Measurements from ENCODE around the gene FBXL17. TPM values are rescaled to one million over a fixed set of nuclear protein-coding genes. Genes with fewer than 3 reads are reported as not detected.
A peak's percentile ranks its signal among the peaks of the same experiment; 100 is the strongest.

Gene FBXL17
- total RNA-seq, 1 donor from 2014 or later = 21.6 TPM

DNA sequence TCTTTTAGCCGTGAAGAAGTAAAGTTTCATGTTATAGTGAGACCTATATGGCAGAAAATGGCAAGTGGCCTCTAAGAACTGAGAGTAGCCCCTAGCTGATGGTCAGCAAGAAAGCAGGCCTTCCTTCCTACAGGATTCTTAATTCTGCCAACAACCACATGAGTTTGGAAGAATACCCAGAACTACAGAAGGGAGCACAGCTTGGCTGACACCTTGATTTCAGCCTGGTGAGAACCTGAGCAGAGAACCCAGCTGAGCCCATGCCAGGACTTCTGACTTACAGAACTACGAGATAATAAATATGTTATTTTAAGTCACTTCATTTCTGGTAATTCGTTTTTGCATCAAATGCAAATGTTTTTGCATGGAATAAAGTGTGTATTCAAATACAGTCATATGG lies 5.9 kb upstream of the FBXL17 start:
- H3K9me3 Mint-ChIP-seq = no peaks in the 10 kb centered on the region
- no peak overlapping the region for H3K4me3 Mint-ChIP-seq
- DNase-seq (ENCODE audit: low spot score in 2 of 2, unreplicated experiment in 2 of 2) = no peak
- no peak for TF ChIP-seq CTCF (IDR thresholded peaks at IDR 0.05; ENCODE audit: unreplicated experiment)
- no peak overlapping the region for H3K27ac Mint-ChIP-seq
- peaks cover 3% of the 10 kb centered on the region for H3K27me3 Mint-ChIP-seq (ENCODE audit: low read depth)
- H3K36me3 Mint-ChIP-seq = no peaks in the 10 kb centered on the region
- H3K4me1 Mint-ChIP-seq = peaks cover 7% of the 10 kb centered on the region

- no peak for DNase-seq (ENCODE audit: low spot score in 2 of 2, unreplicated experiment in 2 of 2)
- Mint-ChIP-seq H3K27ac (no peak overlapping the region), H3K4me1 (peaks cover 8% of the 10 kb centered on the region), H3K36me3 (no peaks in the 10 kb centered on the region), H3K9me3 (no peaks in the 10 kb centered on the region), H3K27me3 (ENCODE audit: low read depth) (no peaks in the 10 kb centered on the region), H3K4me3 (no peak overlapping the region)
- TF ChIP-seq CTCF (IDR thresholded peaks at IDR 0.05; ENCODE audit: unreplicated experiment) = no peak
Measured at GRCh38 chr5:108386345-108387061, 4.6 kb upstream of the FBXL17 start.

GRCh38 chr5:108384741-108385140 lies 2.8 kb upstream of the FBXL17 start:
- TF ChIP-seq CTCF (IDR thresholded peaks at IDR 0.05; ENCODE audit: unreplicated experiment) = no peak
- H3K27ac Mint-ChIP-seq = no peak overlapping the region

DNA sequence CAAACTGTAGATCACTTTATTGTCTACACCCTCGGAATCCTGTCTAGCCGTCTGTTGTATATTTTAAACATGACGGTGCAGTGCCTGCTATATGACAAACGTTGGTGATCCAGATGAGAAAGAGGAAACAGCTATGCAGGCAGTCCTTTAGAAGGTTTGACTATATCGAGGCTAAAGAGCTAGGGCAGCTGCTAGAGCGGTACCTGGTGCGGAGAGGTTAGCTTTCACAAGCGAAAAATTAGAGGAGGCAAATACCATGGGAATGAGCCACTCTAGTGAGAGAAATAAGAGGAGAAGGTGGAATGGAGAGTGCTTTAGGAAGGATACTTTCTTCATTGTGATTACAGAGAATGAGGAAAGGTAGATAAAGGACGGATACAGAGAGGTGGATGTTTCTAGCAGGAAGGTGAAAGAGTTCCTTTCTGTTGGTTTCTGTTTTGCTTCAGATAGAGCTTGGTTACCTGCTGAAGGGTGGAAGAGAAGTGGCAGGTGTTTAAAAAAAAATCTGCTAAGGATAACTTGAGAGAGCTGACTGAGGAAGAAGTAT lies 959 bp upstream of the FBXL17 start:
- no peaks in the 10 kb centered on the region for H3K9me3 Mint-ChIP-seq
- TF ChIP-seq CTCF (IDR thresholded peaks at IDR 0.05; ENCODE audit: unreplicated experiment) = no peak
- H3K36me3 Mint-ChIP-seq = no peaks in the 10 kb centered on the region
- peak overlapping the region; percentile 71 for H3K27ac Mint-ChIP-seq
- no peak for DNase-seq (ENCODE audit: low spot score in 2 of 2, unreplicated experiment in 2 of 2)
- H3K4me3 Mint-ChIP-seq = peak overlapping the region; percentile 88
- no peaks in the 10 kb centered on the region for H3K27me3 Mint-ChIP-seq (ENCODE audit: low read depth)
- peaks cover 25% of the 10 kb centered on the region for H3K4me1 Mint-ChIP-seq

More at GRCh38 chr5:108384741-108385140, 2.8 kb upstream of the FBXL17 start:
- Mint-ChIP-seq H3K36me3 (no peaks in the 10 kb centered on the region), H3K27me3 (ENCODE audit: low read depth) (no peaks in the 10 kb centered on the region), H3K9me3 (no peaks in the 10 kb centered on the region), H3K4me1 (peaks cover 11% of the 10 kb centered on the region), H3K4me3 (no peak overlapping the region)
- DNase-seq (ENCODE audit: low spot score in 2 of 2, unreplicated experiment in 2 of 2) = no peak

DNA sequence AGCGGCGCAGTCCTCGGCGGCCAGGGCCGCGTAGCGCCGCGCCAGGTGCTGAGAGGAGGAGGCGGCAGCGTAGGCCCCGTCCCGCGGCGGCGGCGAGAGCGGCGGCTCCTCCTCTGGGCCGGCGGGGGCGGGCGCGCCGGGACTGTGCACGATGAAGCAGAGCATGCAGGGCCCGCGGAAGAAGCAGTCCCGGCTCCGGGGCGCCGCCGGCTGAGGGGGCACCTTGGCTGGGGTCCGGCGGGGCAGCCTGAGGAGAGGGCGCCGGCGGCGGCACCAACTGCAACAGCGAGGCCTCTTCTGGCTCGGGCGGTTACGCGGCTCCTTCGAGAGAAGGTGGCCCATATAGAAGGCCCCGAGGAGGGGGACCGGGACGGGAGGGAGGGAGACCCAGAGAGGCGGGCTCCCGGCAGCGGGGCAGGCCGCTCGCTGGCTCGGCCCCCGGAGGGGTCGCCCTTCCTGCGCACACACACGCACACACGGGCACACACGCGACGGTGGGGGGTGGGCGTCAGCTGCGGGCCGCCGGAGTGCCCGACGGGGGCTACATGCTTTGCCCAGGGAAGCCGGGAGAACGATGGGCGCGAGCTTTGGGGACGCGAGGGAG lies 446 bp downstream of the FBXL17 start:
- peak overlapping the region; percentile 88 for H3K4me3 Mint-ChIP-seq
- peak overlapping the region; percentile 70 for H3K27ac Mint-ChIP-seq
- peaks cover 8% of the 10 kb centered on the region for H3K36me3 Mint-ChIP-seq
- no peak for TF ChIP-seq CTCF (IDR thresholded peaks at IDR 0.05; ENCODE audit: unreplicated experiment)
- H3K27me3 Mint-ChIP-seq (ENCODE audit: low read depth) = no peaks in the 10 kb centered on the region
- peaks cover 6% of the 10 kb centered on the region for H3K9me3 Mint-ChIP-seq
- H3K4me1 Mint-ChIP-seq = peaks cover 21% of the 10 kb centered on the region
- DNase-seq (ENCODE audit: low spot score in 2 of 2, unreplicated experiment in 2 of 2) = peak; percentile 48 to 79

All from mesothelial cell of epicardium (in vitro differentiated cells).